ENCODE data around the gene MTX2. TPM values are rescaled to one million over a fixed set of nuclear protein-coding genes. Genes with fewer than 3 reads are reported as not detected.

Gene MTX2
- total RNA-seq (2014; rRNA removed; shearing (Covaris generic)) = 33.5 and 35.1 TPM in 2 replicates

GRCh38 chr2:176269319-176270099, at the start of gene MTX2:
Gene MTX2 (plus strand): TSS chr2:176269442. CDS start chr2:176269630, 188 bp downstream.

Other genes with a start within 250 kb of the MTX2 start
- gene EVX2, start 185.5 kb upstream of the MTX2 start, total RNA-seq (2014; rRNA removed; shearing (Covaris generic)) = 0.05 TPM in 1 of 2 replicates, not detected in the other
- gene HOXD13, start 176.7 kb upstream of the MTX2 start, total RNA-seq (2014; rRNA removed; shearing (Covaris generic)) = 5.3 and 7.1 TPM in 2 replicates
- 0.60 TPM in 1 of 2 replicates, not detected in the other for gene HOXD12, start 169.6 kb upstream of the MTX2 start, total RNA-seq (2014; rRNA removed; shearing (Covaris generic))
- 0.93 TPM in 1 of 2 replicates, not detected in the other for gene HOXD11, start 162.2 kb upstream of the MTX2 start, total RNA-seq (2014; rRNA removed; shearing (Covaris generic))
- gene HOXD10, start 152.7 kb upstream of the MTX2 start, total RNA-seq (2014; rRNA removed; shearing (Covaris generic)) = 0.80 and 1.9 TPM in 2 replicates
- gene HOXD9, start 146.7 kb upstream of the MTX2 start, total RNA-seq (2014; rRNA removed; shearing (Covaris generic)) = 5.4 and 5.7 TPM in 2 replicates
- gene HOXD8, start 139.7 kb upstream of the MTX2 start, total RNA-seq (2014; rRNA removed; shearing (Covaris generic)) = 5.3 and 6.7 TPM in 2 replicates
- 0.74 and 1.1 TPM in 2 replicates for gene HOXD4, start 117.9 kb upstream of the MTX2 start, total RNA-seq (2014; rRNA removed; shearing (Covaris generic))
- gene HOXD3, start 112.1 kb upstream of the MTX2 start, total RNA-seq (2014; rRNA removed; shearing (Covaris generic)) = 0.90 and 2.7 TPM in 2 replicates
- gene HOXD1, start 80.8 kb upstream of the MTX2 start, total RNA-seq (2014; rRNA removed; shearing (Covaris generic)) = 0.08 TPM in 2 replicates

Measured in A375 (cell line).